Right renal pelvis (tissue), 4 donors: ENCODE data around the gene PNPLA5. TPM values are rescaled to one million over a fixed set of nuclear protein-coding genes. Genes with fewer than 3 reads are reported as not detected.

Source experiments
- polyA plus RNA-seq, 4 donors: library from polyadenylated mRNA; unstranded; fragments of 120-200 nt; gene quantifications; one replicate each; pipeline ENCODE4 v1.2.1, GENCODE V29; 2013; ENCODE audit not compliant: insufficient read length in 4 of 4

PNPLA5 gene
- polyA plus RNA-seq, 4 donors: 0.12 TPM; not detected in 3

Other genes starting within 250 kb of the PNPLA5 start
- gene EFCAB6, start 79.7 kb downstream of the PNPLA5 start, polyA plus RNA-seq: 1 to 10 TPM; 4.4 to 5.4 (median 4.9) TPM
- gene SULT4A1, start 29.5 kb downstream of the PNPLA5 start, polyA plus RNA-seq: 1 to 10 TPM; 1.9 to 3.4 (median 2.3) TPM
- gene PNPLA3, start 31.8 kb upstream of the PNPLA5 start, polyA plus RNA-seq: 1 to 10 TPM in 3 of 4 donors, under 1 TPM in 1; 0.83 to 1.9 (median 1.5) TPM
- gene SAMM50, start 63.4 kb upstream of the PNPLA5 start, polyA plus RNA-seq: 10 to 100 TPM; 63.6 to 67.0 (median 65.7) TPM
- gene PARVB, start 132.3 kb upstream of the PNPLA5 start, polyA plus RNA-seq: 10 to 100 TPM; 21.2 to 25.0 (median 23.0) TPM